GM19468 (cell line): ENCODE measurements around the gene GP1BA.
"Not testable (repeated sequence)": the region's sequence is repeated elsewhere in the genome, so short reads cannot be mapped to it uniquely, and the experiment has no call there.

Experiments used
- ATAC-seq: cut with Tn5 transposase; IDR thresholded peaks from one replicate; pipeline ENCODE4 v1.9.1; 2021; ENCODE audit warnings: mild to moderate bottlenecking, moderate library complexity, moderate number of reproducible peaks; ENCODE audit not compliant: unreplicated experiment; ENCODE audit errors: extremely low read depth

Gene GP1BA

DNA sequence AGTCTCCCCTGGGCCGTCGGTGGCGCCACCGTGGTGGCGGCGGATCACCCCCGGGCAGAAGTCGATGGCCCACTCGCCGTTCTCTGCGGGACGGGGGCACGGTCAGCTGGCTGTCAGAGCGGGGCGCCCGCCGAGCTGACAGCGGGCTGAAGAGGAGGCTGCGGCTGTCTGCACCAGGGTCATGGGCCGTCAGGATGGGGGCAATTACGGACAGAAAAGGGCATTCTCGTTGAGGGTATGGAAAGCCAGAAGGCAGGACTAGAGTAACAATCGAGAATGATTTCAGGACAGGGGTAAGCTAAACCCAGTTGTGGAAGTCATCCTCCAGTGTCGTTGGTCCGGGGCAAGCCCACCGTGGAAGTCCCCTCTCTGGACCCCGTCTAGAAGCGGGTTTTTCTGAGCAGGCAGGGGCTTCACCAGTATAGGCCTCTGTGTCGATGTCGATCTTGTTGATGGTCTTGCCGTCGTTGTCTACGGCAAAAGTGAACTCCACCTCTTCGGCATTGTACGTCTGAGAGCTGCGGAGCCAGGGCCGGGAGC is 30.9 kb upstream of the GP1BA start:
- no peak for ATAC-seq

DNA sequence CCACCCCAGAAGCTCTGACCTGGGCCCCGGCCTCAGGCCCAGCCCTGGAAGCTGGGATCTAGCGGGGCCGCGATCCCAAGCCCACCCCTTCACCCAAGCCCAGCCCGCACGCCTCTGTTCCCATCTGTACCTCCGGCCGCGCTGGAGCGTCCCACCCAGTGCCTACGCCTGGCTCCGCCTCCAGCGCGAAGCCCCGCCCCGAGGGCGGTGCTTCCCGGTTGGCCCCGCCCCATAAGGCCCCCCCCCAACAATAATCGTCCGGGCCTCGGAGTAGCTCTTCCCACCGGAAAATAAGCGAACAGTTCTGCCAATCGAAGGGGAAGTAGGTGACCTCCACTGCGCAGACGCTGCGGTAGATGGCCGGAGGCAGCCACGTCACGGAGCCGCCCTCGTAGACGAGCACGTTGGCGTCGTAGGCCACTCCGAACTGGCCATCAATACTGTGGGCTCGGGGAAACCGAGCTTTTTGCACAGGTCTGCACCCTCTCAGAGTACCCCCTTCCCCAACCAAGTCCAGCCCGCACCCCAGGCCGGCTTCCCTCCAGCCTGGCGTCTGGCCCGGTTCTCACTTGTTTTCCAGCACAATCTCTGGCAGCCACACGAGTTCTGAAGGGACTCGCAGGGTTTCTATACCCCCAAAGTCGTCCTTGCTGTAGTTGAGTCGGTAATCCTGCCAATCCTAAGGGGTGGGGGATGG is 30.3 kb upstream of the GP1BA start:
- no peak for ATAC-seq

DNA sequence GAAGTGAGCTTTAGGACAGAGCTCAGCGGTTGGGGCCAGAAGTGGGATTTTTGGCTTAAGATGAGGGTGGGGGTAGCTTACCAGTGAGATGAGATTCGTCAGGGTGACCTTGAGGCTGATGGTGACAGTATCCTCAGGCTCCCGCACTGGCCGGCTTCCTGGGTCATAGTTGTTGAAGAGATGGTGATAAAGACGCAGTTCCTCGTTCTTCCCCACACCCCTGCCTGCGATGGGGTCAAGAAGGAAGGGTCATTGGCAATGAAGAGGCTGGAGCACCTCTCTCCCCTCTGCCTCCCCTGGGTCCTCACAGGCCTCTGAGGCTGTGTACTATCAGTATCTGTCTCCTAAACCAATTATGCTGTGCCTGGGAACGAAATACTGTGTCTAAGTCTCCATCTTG is 29.5 kb upstream of the GP1BA start:
- ATAC-seq = no peak

DNA sequence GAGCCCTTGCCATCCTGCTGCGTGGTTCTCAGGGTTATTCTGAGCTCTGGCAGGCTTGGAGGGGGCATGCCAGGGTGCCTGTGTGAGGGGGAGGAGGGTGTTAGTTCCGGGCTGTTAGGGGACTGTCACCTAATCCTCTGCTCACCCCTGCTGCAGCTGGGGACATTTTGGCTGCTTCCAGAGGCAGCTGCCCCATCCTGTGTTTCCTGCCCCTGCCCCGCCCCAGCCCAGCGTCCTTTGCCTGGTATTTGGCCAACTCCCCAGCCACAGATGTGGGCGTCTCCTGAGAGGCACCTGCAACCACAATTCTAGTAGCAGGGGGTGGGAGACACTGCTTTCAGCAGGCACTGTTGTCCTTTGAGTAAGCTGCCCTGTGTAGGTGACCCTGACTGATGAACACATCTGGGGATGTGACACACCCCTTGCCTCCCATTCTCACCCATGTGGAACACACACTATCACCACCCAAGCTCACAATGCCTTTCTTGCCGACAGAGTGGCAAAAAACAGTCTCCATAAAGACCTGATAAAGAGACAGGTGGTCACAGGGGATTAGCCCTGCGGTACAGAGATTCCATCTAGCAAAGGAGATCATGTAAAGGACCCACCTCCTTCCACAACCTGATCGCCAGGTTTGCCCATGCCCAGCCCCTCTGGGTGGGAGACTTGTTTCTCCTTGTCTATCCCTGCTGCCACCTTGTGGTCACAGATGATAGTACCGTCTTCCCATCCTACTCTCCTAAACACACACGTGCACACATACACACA is 28.8 kb upstream of the GP1BA start, which contains the start of gene CHRNE:
TSS of gene CHRNE (minus strand) at position 48 of the 768 bp plus-strand sequence. CDS start at position 13, 35 bp downstream.
- ATAC-seq = no peak

DNA sequence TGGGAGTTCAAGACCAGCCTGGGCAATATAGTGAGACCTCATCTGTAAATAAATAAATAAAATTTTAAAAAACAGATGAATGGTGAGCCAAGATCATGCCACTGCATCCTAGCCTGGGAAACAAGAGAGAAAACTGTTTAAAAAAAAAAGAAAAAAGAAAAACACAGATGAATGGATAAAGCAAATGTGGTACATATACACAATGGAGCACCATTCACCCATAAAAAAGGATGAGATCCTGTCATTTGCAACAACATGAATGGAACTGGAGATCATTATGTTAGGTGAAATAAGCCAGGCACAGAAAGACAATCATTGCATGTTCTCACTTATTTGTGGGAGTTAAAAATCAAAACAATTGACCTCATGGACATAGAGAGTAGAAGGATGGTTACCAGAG is 25.4 kb upstream of the GP1BA start:
- not testable (repeated sequence) for ATAC-seq

DNA sequence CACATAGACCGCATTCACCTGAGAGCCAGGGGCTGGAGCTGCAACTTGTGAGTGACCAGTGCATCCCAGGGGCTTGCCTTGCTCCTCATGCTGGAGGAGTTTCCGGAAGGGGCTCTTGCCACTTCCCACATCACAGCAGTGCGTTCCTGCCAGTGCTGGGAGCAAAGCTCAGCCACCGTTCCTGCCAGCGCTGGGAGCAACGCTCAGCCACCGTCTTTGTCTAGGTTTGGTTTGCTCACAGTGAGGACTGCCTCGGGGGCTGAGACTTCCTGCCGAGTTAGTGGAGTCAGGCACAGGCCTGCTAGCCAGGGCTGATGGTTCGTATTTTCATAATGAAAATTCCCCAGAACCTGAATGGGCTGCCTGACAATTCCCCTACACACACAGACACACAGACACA is 23.8 kb upstream of the GP1BA start:
- no peak for ATAC-seq

DNA sequence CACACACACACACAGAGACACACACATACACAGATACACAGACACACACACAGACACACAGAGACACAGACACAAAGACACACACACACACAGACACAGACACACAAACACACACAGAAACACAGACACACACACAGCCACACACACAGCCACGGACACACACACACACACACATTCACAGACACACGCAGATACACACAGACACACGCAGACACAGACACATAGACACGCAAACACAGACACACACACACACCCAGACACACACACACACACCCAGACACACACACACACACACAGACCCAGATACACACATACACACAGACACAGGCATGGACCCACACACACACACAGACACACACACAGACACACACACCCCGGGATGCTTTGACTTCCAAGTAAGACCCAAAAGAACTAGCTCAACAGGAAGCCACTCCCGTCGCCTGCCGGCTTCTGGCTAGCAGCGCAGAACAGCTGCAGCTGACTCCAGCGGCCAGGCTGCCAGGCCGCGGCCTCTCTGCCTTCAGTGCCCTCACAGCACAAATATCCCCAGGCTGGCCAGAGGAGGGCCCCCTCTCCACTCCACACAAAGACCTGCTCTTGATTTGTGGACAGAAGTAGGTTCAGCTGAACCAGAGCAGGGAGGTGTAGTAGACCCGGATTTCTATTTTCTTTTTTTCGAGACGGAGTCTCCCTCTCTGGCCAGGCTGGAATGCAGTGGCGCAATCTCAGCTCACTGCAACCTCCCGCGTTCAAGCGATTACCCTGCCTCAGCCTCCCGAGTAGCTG is 23.2 kb upstream of the GP1BA start:
- ATAC-seq = peak; percentile 58

DNA sequence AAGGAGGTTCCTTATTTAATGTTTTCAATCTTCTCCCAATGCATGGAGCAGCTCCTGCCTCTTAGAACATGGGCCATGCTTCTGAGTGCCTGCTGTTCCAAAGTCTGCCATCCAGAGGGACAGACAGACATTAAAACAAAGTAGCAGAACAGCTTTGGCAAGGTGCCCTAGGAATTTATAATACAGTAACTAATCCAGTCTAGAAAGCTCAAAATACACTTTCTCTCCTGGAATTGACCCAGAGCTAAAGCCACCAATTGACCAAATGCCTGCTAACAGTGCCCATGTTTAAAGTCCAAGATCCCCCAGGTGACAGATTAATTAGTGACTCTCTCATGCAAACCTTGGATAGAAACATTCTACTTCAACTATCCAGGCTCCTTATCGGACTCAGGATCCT is 18.1 kb upstream of the GP1BA start:
- ATAC-seq = no peak

DNA sequence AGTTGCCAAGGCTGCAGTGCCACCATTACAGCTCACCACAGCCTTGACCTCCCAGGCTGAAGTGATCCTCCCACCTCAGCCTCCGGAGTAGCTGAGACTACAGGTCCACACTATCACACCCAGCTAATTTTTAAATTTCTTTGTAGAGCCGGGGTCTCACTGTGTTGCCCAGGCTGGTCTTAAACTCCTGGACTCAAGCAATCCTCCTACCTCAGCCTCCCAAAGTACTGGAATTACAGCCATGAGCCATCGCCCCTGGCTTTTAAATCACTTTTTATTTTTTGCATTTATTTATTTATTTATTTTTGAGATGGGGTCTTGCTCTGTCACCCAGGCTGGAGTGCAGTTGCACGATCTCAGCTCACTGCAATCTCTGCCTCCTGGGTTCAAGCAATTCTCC is 17.5 kb upstream of the GP1BA start:
- ATAC-seq = not testable (repeated sequence)

DNA sequence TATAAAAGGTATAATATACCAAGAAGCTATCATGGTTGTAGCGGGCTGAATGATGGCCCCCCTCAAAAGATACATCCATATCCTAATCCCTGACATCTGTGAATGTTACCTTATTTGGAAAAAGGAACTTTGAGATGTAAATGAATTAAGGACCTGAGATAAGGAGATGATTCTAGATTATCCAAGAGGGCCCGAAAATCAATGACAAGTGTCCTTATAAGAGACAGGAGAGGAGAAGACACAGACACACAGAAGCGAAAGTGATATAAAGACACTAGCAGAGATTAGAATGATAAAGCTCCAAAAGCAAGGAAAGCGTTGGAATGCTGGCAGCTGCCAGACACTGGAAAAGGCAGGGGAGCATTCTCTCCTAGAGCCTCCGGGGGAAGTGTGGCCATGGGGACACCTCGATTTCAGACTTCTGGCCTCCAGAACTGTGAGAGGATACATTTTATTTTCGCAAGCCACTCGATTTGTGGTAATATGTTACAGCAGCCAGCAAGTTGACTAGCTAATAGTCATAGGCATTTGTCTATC is 12.5 kb upstream of the GP1BA start:
- no peak for ATAC-seq

DNA sequence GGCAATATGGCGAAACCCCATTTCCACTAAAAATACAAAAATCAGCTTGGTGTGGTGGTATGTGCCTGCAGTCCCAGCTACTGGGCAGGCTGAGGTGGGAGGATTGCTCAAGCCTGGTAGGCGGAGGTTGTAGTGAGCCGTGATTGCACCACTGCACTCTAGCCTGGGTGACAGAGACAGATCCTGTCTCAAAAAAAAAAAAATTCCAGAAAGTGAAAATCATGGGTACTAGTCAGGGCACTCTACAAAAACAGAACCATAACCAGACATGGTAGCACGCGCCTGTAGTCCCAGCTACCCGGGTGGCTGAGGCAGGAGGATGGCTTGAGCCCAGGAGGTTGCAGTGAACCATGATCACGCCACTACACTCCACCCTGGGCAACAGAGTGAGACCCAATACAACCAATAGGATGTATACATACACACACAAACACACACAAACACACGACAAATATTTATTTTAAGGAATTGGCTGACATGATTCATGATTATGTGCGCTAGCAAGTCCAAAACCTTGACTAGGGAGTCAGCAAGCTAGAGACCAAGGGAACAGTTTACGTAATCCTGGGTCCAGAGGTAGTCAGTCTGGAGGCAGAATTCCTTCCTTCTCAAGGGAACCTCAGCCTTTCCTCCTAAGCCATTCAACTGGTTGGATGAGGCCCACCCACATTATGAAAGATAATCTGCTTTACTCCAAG is 11.6 kb upstream of the GP1BA start:
- no peak for ATAC-seq

DNA sequence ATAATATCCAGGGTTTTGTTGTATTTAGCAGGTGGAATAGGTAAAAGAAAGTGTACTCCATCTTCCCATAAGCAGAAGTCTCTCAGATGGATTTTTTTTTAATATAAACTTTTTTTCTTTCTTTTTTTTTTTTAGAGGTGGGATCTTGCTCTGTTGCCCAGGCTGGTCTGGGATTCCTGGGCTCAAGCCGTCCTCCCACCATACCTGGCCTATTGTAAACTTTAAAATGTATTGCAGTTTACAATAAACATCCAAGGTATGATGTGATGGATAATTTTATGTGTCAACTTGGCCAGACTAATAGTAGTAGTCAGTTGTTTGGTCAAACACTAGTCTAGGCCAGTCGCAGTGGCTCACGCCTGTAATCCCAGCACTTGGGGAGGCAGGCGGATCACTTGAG is 10.8 kb upstream of the GP1BA start:
- ATAC-seq = no peak

DNA sequence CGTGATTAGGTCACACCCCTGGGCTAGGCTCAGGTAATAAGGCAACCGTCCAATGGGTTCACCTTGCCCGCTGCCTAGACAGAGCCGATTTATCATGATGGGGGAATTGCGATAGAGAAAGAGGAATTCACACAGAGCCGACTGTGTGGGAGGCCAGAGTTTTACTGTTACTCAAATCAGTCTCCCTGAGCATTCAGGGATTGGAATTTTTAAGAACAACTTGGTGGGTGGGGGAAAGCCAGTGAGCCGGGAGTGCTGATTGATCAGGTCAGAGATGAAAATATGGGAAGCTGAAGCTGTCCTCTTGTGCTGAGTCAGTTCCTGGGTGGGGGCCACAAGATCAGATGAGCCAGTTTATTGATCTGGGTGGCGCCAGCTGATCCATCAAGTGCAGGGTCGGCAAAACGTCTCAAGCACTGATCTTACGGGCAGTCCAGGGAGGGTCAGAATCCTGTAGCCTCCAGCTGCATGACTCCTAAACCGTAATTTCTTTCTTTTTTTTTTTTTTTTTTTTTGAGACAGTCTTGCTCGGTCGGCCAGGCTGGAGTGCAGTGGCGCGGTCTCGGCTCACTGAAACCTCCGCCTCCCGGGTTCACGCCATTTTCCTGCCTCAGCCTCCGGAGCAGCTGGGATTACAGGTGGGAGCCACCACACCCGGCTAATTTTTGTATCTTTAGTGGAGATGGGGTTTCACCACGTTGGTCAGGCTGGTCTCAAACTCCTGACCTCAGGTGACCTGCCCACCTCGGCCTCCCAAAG is 5.3 kb upstream of the GP1BA start:
- not testable (repeated sequence) for ATAC-seq

DNA sequence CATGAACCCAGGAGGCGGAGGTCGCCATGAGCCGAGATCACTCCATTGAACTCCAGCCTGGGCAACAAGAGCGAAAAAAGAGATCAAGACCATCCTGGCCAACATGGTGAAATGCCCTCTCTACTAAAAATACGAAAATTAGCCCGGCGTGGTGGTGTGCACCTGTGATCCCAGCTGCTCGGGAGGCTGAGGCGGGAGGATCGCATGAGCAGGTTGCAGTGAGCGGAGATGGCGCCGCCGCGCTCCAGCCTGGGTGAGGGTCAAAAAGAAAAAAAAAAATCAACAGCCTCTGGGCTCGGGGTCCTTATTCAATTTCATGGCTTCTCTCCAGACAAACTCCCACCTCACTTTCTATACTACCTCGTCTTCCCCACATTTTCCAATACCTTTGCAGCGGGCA is 3.2 kb upstream of the GP1BA start:
- ATAC-seq = no peak

DNA sequence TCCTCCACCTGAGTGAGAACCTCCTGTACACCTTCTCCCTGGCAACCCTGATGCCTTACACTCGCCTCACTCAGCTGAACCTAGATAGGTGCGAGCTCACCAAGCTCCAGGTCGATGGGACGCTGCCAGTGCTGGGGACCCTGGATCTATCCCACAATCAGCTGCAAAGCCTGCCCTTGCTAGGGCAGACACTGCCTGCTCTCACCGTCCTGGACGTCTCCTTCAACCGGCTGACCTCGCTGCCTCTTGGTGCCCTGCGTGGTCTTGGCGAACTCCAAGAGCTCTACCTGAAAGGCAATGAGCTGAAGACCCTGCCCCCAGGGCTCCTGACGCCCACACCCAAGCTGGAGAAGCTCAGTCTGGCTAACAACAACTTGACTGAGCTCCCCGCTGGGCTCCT is 679 bp downstream of the GP1BA start:
- no peak for ATAC-seq

DNA sequence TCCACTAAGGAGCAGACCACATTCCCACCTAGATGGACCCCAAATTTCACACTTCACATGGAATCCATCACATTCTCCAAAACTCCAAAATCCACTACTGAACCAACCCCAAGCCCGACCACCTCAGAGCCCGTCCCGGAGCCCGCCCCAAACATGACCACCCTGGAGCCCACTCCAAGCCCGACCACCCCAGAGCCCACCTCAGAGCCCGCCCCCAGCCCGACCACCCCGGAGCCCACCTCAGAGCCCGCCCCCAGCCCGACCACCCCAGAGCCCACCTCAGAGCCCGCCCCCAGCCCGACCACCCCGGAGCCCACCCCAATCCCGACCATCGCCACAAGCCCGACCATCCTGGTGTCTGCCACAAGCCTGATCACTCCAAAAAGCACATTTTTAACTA is 1.6 kb downstream of the GP1BA start:
- no peak for ATAC-seq

DNA sequence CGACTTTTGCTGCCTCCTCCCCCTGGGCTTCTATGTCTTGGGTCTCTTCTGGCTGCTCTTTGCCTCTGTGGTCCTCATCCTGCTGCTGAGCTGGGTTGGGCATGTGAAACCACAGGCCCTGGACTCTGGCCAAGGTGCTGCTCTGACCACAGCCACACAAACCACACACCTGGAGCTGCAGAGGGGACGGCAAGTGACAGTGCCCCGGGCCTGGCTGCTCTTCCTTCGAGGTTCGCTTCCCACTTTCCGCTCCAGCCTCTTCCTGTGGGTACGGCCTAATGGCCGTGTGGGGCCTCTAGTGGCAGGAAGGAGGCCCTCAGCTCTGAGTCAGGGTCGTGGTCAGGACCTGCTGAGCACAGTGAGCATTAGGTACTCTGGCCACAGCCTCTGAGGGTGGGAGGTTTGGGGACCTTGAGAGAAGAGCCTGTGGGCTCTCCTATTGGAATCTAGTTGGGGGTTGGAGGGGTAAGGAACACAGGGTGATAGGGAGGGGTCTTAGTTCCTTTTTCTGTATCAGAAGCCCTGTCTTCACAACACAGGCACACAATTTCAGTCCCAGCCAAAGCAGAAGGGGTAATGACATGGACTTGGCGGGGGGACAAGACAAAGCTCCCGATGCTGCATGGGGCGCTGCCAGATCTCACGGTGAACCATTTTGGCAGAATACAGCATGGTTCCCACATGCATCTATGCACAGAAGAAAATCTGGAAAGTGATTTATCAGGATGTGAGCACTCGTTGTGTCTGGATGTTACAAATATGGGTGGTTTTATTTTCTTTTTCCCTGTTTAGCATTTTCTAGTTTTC is 2.3 kb downstream of the GP1BA start:
- no peak for ATAC-seq

DNA sequence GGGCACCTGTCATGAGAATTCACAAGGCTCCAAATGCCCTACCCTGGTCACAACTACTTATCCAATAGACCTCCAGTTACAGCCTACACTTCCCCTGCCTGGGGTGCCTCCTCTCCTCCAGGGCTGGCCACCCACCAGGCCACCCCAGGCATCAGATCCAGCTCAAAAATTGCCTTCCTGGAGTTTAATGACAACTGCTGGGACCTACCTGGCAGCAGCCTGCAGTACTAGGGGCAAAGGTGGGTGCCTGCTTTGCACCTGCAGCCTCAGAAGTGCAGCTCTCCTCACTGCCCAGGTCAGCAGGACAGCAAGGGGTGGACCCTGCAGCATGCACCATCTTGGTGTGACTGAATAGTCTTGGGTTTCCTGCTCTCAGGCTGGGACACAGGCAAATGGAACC is 3.6 kb downstream of the GP1BA start:
- ATAC-seq = no peak
